SK-N-SH (cell line): Measurements from ENCODE around the gene TBC1D10B. TPM values are rescaled to one million over a fixed set of nuclear protein-coding genes. Genes with fewer than 3 reads are reported as not detected.

Source experiments
- CTCF ChIA-PET: fragments of 300-600, 350-600 bp; formaldehyde crosslinking; extraction: SDS; loops from one replicate; lab custom pipeline; 2021; lab: Yijun Ruan, JAX
- POLR2A ChIA-PET: fragments of 350-600 bp; sonication (Branson Sonifier 250); formaldehyde crosslinking; extraction: SDS; loops from one replicate; lab custom pipeline; 2020; ENCODE audit warnings: antibody characterized with exemption, inconsistent platforms; lab: Yijun Ruan, JAX
- DNase-seq: peaks from one replicate; pipeline ENCODE4 v3.0.0; 2012
- H2AFZ ChIP-seq: fragments of 200-600 bp; sonication (generic); 2 replicates; pipeline ENCODE4 v1.8.1; 2016; ENCODE audit warnings: antibody characterized with exemption, mild to moderate bottlenecking, low read depth
- H3F3A ChIP-seq: fragments of 200-600 bp; sonication (generic); replicated peaks from 2 replicates; pipeline ENCODE3; 2016; ENCODE audit warnings: antibody characterized with exemption, mild to moderate bottlenecking; ENCODE audit not compliant: insufficient read depth
- H3K27ac ChIP-seq, 2 experiments: fragments of 200-500 bp in 1 of 2; fragments of 200-600 bp in 1 of 2; sonication (Bioruptor generic) in 1 of 2; sonication (generic), shearing (Covaris generic) in 1 of 2; 2 replicates each; pipeline versions ENCODE4 v1.5.1 to v1.6.1; 2014 to 2016; ENCODE audit warnings: low read depth in 2 of 2, inconsistent platforms in 1 of 2, low read length in 1 of 2, mild to moderate bottlenecking in 1 of 2, mixed read lengths in 1 of 2
- H3K27me3 ChIP-seq: fragments of 200-600 bp; sonication (generic), shearing (Covaris generic); 2 replicates; pipeline ENCODE4 v1.6.1; 2016; ENCODE audit warnings: mixed run types; ENCODE audit not compliant: insufficient read depth
- H3K36me3 ChIP-seq, 2 experiments: fragments of 200-500 bp in 1 of 2; fragments of 200-600 bp in 1 of 2; sonication (Bioruptor generic) in 1 of 2; sonication (generic) in 1 of 2; replicated peaks in 1 of 2; 2 replicates each; pipeline versions ENCODE3 to v1.5.1; 2014 to 2016; ENCODE audit warnings: low read length in 1 of 2, mild to moderate bottlenecking in 1 of 2; ENCODE audit not compliant: insufficient read depth in 2 of 2, control insufficient read depth in 1 of 2
- H3K4me1 ChIP-seq, 2 experiments: fragments of 200-500 bp in 1 of 2; fragments of 200-600 bp in 1 of 2; sonication (Bioruptor generic) in 1 of 2; sonication (generic), shearing (Covaris generic) in 1 of 2; 2 replicates each; pipeline versions ENCODE4 v1.5.1 to v1.6.1; 2014 to 2016; ENCODE audit warnings: low read depth in 1 of 2, low read length in 1 of 2, mixed run types in 1 of 2; ENCODE audit not compliant: insufficient read depth in 2 of 2, control insufficient read depth in 1 of 2
- H3K4me2 ChIP-seq: fragments of 200-600 bp; sonication (generic), shearing (Covaris generic); 2 replicates; pipeline ENCODE4 v1.6.1; 2017; ENCODE audit warnings: mixed run types
- H3K4me3 ChIP-seq, 2 experiments: fragments of 200-500 bp in 1 of 2; fragments of 200-600 bp in 1 of 2; sonication (Bioruptor generic) in 1 of 2; sonication (generic), shearing (Covaris generic) in 1 of 2; 2 replicates each; pipeline versions ENCODE4 v1.5.1 to v1.8.1; 2014 to 2016; ENCODE audit warnings: low read depth in 2 of 2, inconsistent platforms in 1 of 2, low read length in 1 of 2, mild to moderate bottlenecking in 1 of 2, mixed read lengths in 1 of 2, moderate library complexity in 1 of 2
- H3K79me2 ChIP-seq: fragments of 200-600 bp; sonication (generic); 2 replicates; pipeline ENCODE4 v1.8.1; 2017; ENCODE audit warnings: mild to moderate bottlenecking; ENCODE audit not compliant: insufficient read depth
- H3K9ac ChIP-seq: fragments of 200-600 bp; sonication (generic); 2 replicates; pipeline ENCODE4 v1.6.1; 2017; ENCODE audit warnings: mixed run types
- H3K9me2 ChIP-seq: fragments of 200-600 bp; sonication (generic); 2 replicates; pipeline ENCODE4 v1.6.1; 2017; ENCODE audit warnings: mixed run types
- H3K9me3 ChIP-seq: fragments of 200-600 bp; sonication (generic); 2 replicates; pipeline ENCODE4 v1.6.1; 2017; ENCODE audit warnings: mixed run types, mild to moderate bottlenecking, moderate library complexity
- H4K20me1 ChIP-seq: fragments of 200-600 bp; sonication (generic); 2 replicates; pipeline ENCODE4 v1.6.1; 2017; ENCODE audit warnings: mild to moderate bottlenecking, mixed run types; ENCODE audit not compliant: insufficient read depth
- CHD2 ChIP-seq: fragments of 150-350 bp; IDR thresholded peaks from 2 replicates; pipeline ENCODE4 v1.6.1; 2018; ENCODE audit warnings: low read length; ENCODE audit not compliant: partially characterized antibody
- ELF1 ChIP-seq: IDR thresholded peaks from 2 replicates; pipeline ENCODE4 v1.4.0; 2012
- EZH2phosphoT487 ChIP-seq: fragments of 200-600 bp; sonication (generic); IDR thresholded peaks from 2 replicates; pipeline ENCODE4 v1.6.1; 2017; ENCODE audit warnings: low read depth, mixed run types, mild to moderate bottlenecking, antibody characterized with exemption, moderate library complexity, borderline replicate concordance
- FOSL2 ChIP-seq: IDR thresholded peaks from 2 replicates; pipeline ENCODE4 v1.4.0; 2012; ENCODE audit warnings: low read depth, mild to moderate bottlenecking, moderate library complexity, borderline replicate concordance
- FOXJ3 ChIP-seq: sonication (generic); formaldehyde crosslinking; IDR thresholded peaks from 2 replicates; pipeline ENCODE4 v1.5.1; 2020; ENCODE audit warnings: mild to moderate bottlenecking, missing genetic modification reagents
- FOXM1 ChIP-seq: IDR thresholded peaks from 2 replicates; pipeline ENCODE4 v1.4.0; 2012; ENCODE audit warnings: low read depth, mild to moderate bottlenecking
- GABPA ChIP-seq: IDR thresholded peaks from 2 replicates; pipeline ENCODE4 v1.4.0; 2012; ENCODE audit warnings: low read depth, mild to moderate bottlenecking
- GATA2 ChIP-seq: sonication (generic); formaldehyde crosslinking; IDR thresholded peaks from 2 replicates; pipeline ENCODE4 v1.5.0; 2020; ENCODE audit warnings: mild to moderate bottlenecking, missing genetic modification reagents
- MAX ChIP-seq: IDR thresholded peaks from 2 replicates; pipeline ENCODE4 v1.4.0; 2012; ENCODE audit warnings: low read depth
- MEF2A ChIP-seq: IDR thresholded peaks from 2 replicates; pipeline ENCODE4 v1.4.0; 2012; ENCODE audit warnings: low read depth, borderline replicate concordance
- MXI1 ChIP-seq: IDR thresholded peaks from 2 replicates; pipeline ENCODE4 v1.6.1; 2012; ENCODE audit warnings: mild to moderate bottlenecking, low read depth, low read length, improper control_type of control experiment
- NFIC ChIP-seq: IDR thresholded peaks from 2 replicates; pipeline ENCODE4 v1.4.0; 2012; ENCODE audit warnings: borderline replicate concordance
- NRF1 ChIP-seq: IDR thresholded peaks from 2 replicates; pipeline ENCODE4 v1.6.1; 2012; ENCODE audit warnings: low read depth, mild to moderate bottlenecking, low read length
- POLR2AphosphoS5 ChIP-seq: IDR thresholded peaks from 2 replicates; pipeline ENCODE4 v1.6.1; 2012; ENCODE audit warnings: low read depth, low read length
- RAD21 ChIP-seq: IDR thresholded peaks from 2 replicates; pipeline ENCODE4 v1.6.1; 2012; ENCODE audit warnings: mild to moderate bottlenecking, low read length
- RCOR1 ChIP-seq: fragments of 150-350 bp; IDR thresholded peaks from 2 replicates; pipeline ENCODE4 v1.6.1; 2017; ENCODE audit warnings: antibody characterized with exemption, low read length
- REST ChIP-seq: IDR thresholded peaks from 2 replicates; pipeline ENCODE4 v1.6.1; 2012; ENCODE audit warnings: mild to moderate bottlenecking, low read depth, low read length, moderate library complexity
- RFX5 ChIP-seq: IDR thresholded peaks from 2 replicates; pipeline ENCODE4 v1.6.1; 2012; ENCODE audit warnings: mild to moderate bottlenecking, improper control_type of control experiment, low read length
- SIN3A ChIP-seq: IDR thresholded peaks from 2 replicates; pipeline ENCODE4 v1.6.1; 2012; ENCODE audit warnings: low read depth, mild to moderate bottlenecking, low read length, moderate library complexity, borderline replicate concordance
- SMC3 ChIP-seq: IDR thresholded peaks from 2 replicates; pipeline ENCODE4 v1.6.1; 2012; ENCODE audit warnings: low read depth, low read length, improper control_type of control experiment
- TAF1 ChIP-seq: IDR thresholded peaks from 2 replicates; pipeline ENCODE4 v1.6.1; 2012; ENCODE audit warnings: low read depth, mild to moderate bottlenecking, low read length, moderate library complexity, borderline replicate concordance
- TCF12 ChIP-seq: IDR thresholded peaks from 2 replicates; pipeline ENCODE4 v1.4.0; 2012
- TEAD4 ChIP-seq: IDR thresholded peaks from 2 replicates; pipeline ENCODE4 v1.4.0; 2012; ENCODE audit warnings: mild to moderate bottlenecking, borderline replicate concordance; ENCODE audit not compliant: insufficient read depth
- USF2 ChIP-seq: fragments of 150-350 bp; IDR thresholded peaks from 2 replicates; pipeline ENCODE4 v1.6.1; 2017; ENCODE audit warnings: antibody characterized with exemption, low read length, low read depth, borderline replicate concordance
- YY1 ChIP-seq: IDR thresholded peaks from 2 replicates; pipeline ENCODE4 v1.4.0; 2012; ENCODE audit warnings: low read depth, mild to moderate bottlenecking
- ZBTB33 ChIP-seq: IDR thresholded peaks from 2 replicates; pipeline ENCODE4 v1.4.0; 2012; ENCODE audit warnings: low read depth, borderline replicate concordance
- WGBS: methylation state at CpG from one replicate; pipeline ENCODE4 v1.1.6; 2017; ENCODE audit warnings: low lambda C conversion rate; 5-methylcytosine and 5-hydroxymethylcytosine counted together
- polyA plus RNA-seq, 3 experiments: library from polyadenylated mRNA; depleted of rRNA; stranded (reverse); fragments of >200 nt; gene quantifications; 2 replicates each; pipeline ENCODE4 v1.2.3, GENCODE V29; 2012

The TBC1D10B gene
- polyA plus RNA-seq, 1 of the 3 experiments (the other 2 are of a cell fraction), result 20.5 TPM

GRCh38 chr16:30377812-30378235 is 7.5 kb upstream of the TBC1D10B start:
- Histone ChIP-seq H3K4me3 (peak overlapping the region; percentile 56 to 96), H4K20me1 (peaks cover 12% of the 10 kb centered on the region; the same call in 1 of the 2 replicates), H3K27ac (peak overlapping the region; percentile 98 to 99), H3K9me3 (no peaks in the 10 kb centered on the region)
- DNase-seq, result peak; percentile 85
- under 1% methylated on average over 23 of the region's 39 CpGs for WGBS
- CTCF ChIA-PET, result interaction anchor here (0.6 to 2.0 kb wide), 8 partner anchors 18 to 31 kb away, joined by 3 to 11 read pairs (median 3); partner anchors contain the start of genes CD2BP2, ZNF48 and ZNF771
- 0 out of 2 replicates have a peak, but pooled peaks have one; percentile 9 for TF ChIP-seq RCOR1
- TF ChIP-seq FOXM1, result peak; percentile 39; the same call in 1 of the 2 replicates
- peak; percentile 60; the same call in 1 of the 2 replicates for TF ChIP-seq FOXJ3 (CRISPR knock-in tag)
- TF ChIP-seq POLR2AphosphoS5, result peak; percentile 82
- TF ChIP-seq TCF12, result peak; percentile 56; the same call in 1 of the 2 replicates
- TF ChIP-seq NRF1, result no peak
- TF ChIP-seq FOSL2, result no peak
- TF ChIP-seq YY1, result peak; percentile 32; the same call in 1 of the 2 replicates
- TF ChIP-seq ZBTB33, result no peak
- TF ChIP-seq ELF1, result peak; percentile 49; the same call in 1 of the 2 replicates
- TF ChIP-seq RFX5, result no peak; the same call in 1 of the 2 replicates
- no peak for TF ChIP-seq REST
- no peak for TF ChIP-seq USF2
- TF ChIP-seq RAD21, result no peak
- TF ChIP-seq NFIC, result no peak
- no peak for TF ChIP-seq SMC3
- no peak for TF ChIP-seq TEAD4
- no peak for TF ChIP-seq MEF2A
- TF ChIP-seq GABPA, result no peak
- peak; percentile 18 for TF ChIP-seq CHD2
- no peak; the same call in 1 of the 2 replicates for TF ChIP-seq TAF1
- TF ChIP-seq EZH2phosphoT487, result no peak
- TF ChIP-seq SIN3A, result no peak
- TF ChIP-seq GATA2 (CRISPR knock-in tag), result peak; percentile 21
- TF ChIP-seq MXI1, result peak; percentile 63; the same call in 1 of the 2 replicates
- TF ChIP-seq MAX, result peak; percentile 85
- TF ChIP-seq, all 33 proteins: peak for 11
- Histone ChIP-seq H3K79me2 (peaks cover 15% of the 10 kb centered on the region; the same call in 1 of the 2 replicates), H3F3A (peaks cover 19% of the 10 kb centered on the region), H3K4me1 (peaks cover 6 to 9% of the 10 kb centered on the region in 2 experiments; a peak in 3 of 4 replicates), H3K9ac (peak overlapping the region; percentile 97), H3K36me3 (peaks cover 0 to 6% of the 10 kb centered on the region in 2 experiments), H2AFZ (peak overlapping the region; percentile 87), H3K27me3 (no peaks in the 10 kb centered on the region), H3K4me2 (peak overlapping the region; percentile 100), H3K9me2 (no peaks in the 10 kb centered on the region)
- POLR2A ChIA-PET, result interaction anchor here (0.9 to 1.5 kb wide), 5 partner anchors 9 to 24 kb away, joined by 3 to 9 read pairs (median 3); partner anchors contain the start of gene ZNF48
